Liver (tissue), 9 donors: ENCODE results near the gene CD27. TPM values are rescaled to one million over a fixed set of nuclear protein-coding genes. Genes with fewer than 3 reads are reported as not detected.

Experiments used
- DNase-seq: peaks from one replicate; pipeline ENCODE4 v3.0.0-alpha.2; 2017; ENCODE audit warnings: low spot score
- H3K27ac ChIP-seq, 2 donors: one replicate each; pipeline ENCODE4 v1.7.0; 2013; ENCODE audit warnings: inconsistent platforms in 2 of 2, low read length in 2 of 2, control low read depth in 1 of 2, low read depth in 1 of 2, mild to moderate bottlenecking in 1 of 2
- H3K27me3 ChIP-seq, 4 donors: one replicate each; pipeline versions ENCODE4 v1.6.1 to v1.7.0; 2013; ENCODE audit warnings: low read length in 3 of 4, inconsistent platforms in 1 of 4, mild to moderate bottlenecking in 1 of 4, moderate library complexity in 1 of 4; ENCODE audit not compliant: control insufficient read depth in 4 of 4, insufficient read depth in 4 of 4
- H3K36me3 ChIP-seq, 4 donors: one replicate each; pipeline versions ENCODE4 v1.6.1 to v1.7.0; 2013; ENCODE audit warnings: low read length in 3 of 4, mild to moderate bottlenecking in 3 of 4, low read depth in 1 of 4, moderate library complexity in 1 of 4; ENCODE audit not compliant: control insufficient read depth in 4 of 4, insufficient read depth in 3 of 4
- H3K4me1 ChIP-seq, 4 donors: one replicate each; pipeline versions ENCODE4 v1.6.1 to v1.7.0; 2013; ENCODE audit warnings: low read length in 3 of 4, mild to moderate bottlenecking in 3 of 4, moderate library complexity in 1 of 4; ENCODE audit not compliant: control insufficient read depth in 4 of 4, insufficient read depth in 4 of 4
- H3K4me3 ChIP-seq, 3 donors: one replicate each; pipeline versions ENCODE4 v1.6.1 to v1.7.0; 2013; ENCODE audit warnings: low read length in 3 of 3, control low read depth in 1 of 3, low read depth in 1 of 3, mild to moderate bottlenecking in 1 of 3
- H3K9ac ChIP-seq, 2 donors: one replicate each; pipeline ENCODE4 v1.7.0; 2013; ENCODE audit warnings: low read length in 2 of 2, mild to moderate bottlenecking in 2 of 2, moderate library complexity in 2 of 2, control low read depth in 1 of 2, low read depth in 1 of 2
- H3K9me3 ChIP-seq, 4 donors: one replicate each; pipeline versions ENCODE4 v1.6.1 to v1.7.0; 2013; ENCODE audit warnings: low read length in 3 of 4; ENCODE audit not compliant: control insufficient read depth in 4 of 4
- CTCF ChIP-seq: fragments of 150-350 bp; IDR thresholded peaks from 2 replicates; pipeline ENCODE4 v1.5.1; 2017; ENCODE audit warnings: improper control_type of control experiment, low read depth, low read length; ENCODE audit not compliant: missing input control
- EGR1 ChIP-seq, 2 donors: IDR thresholded peaks; 2 replicates each; pipeline ENCODE4 v1.6.1; 2016 to 2018; ENCODE audit warnings: antibody characterized with exemption in 2 of 2, low read depth in 2 of 2
- FOXA1 ChIP-seq: IDR thresholded peaks from 2 replicates; pipeline ENCODE4 v1.6.1; 2016; ENCODE audit warnings: antibody characterized with exemption
- FOXA2 ChIP-seq: IDR thresholded peaks from 2 replicates; pipeline ENCODE4 v1.6.1; 2016; ENCODE audit warnings: antibody characterized with exemption
- HNF4A ChIP-seq, 2 donors: conservative IDR thresholded peaks; 2 replicates each; pipeline ENCODE4 v1.6.1; 2016; ENCODE audit warnings: antibody characterized with exemption in 2 of 2, mild to moderate bottlenecking in 2 of 2
- HNF4G ChIP-seq: IDR thresholded peaks from 2 replicates; pipeline ENCODE4 v1.6.1; 2016; ENCODE audit warnings: antibody characterized with exemption
- MAX ChIP-seq: IDR thresholded peaks from 2 replicates; pipeline ENCODE4 v1.6.1; 2016; ENCODE audit warnings: antibody characterized with exemption
- RAD21 ChIP-seq, 2 donors: IDR thresholded peaks; 2 replicates each; pipeline ENCODE4 v1.6.1; 2016; ENCODE audit warnings: antibody characterized with exemption in 2 of 2, mild to moderate bottlenecking in 2 of 2
- REST ChIP-seq: IDR thresholded peaks from 2 replicates; pipeline ENCODE4 v1.6.1; 2016; ENCODE audit warnings: antibody characterized with exemption, mild to moderate bottlenecking
- RXRA ChIP-seq, 2 donors: IDR thresholded peaks; 2 replicates each; pipeline ENCODE4 v1.6.1; 2017 to 2018; ENCODE audit warnings: antibody characterized with exemption in 2 of 2, mild to moderate bottlenecking in 1 of 2
- TAF1 ChIP-seq: conservative IDR thresholded peaks from 2 replicates; pipeline ENCODE4 v1.6.1; 2016; ENCODE audit warnings: antibody characterized with exemption, mild to moderate bottlenecking
- WGBS: extraction: QIAGEN DNeasy Blood & Tissue Kit; methylation state at CpG from one replicate; pipeline ENCODE4 v1.1.7; 2013; 5-methylcytosine and 5-hydroxymethylcytosine counted together
- polyA plus RNA-seq, 2 donors: library from polyadenylated mRNA; stranded (reverse) in 1 of 2; unstranded in 1 of 2; fragments of 200-250 nt in 1 of 2; fragments of >200 nt in 1 of 2; fragmentation: Nextera tagmentation in 1 of 2; extraction: Ambion mirVana in 1 of 2; gene quantifications; one replicate each; pipeline versions ENCODE4 v1.2.1 to v1.2.3, GENCODE V29; 2013 to 2015
- total RNA-seq, 2 donors: library from RNA; depleted of rRNA; stranded (reverse); fragments of >200 nt; gene quantifications; one replicate each; pipeline ENCODE4 v1.2.3, GENCODE V29; 2014
- donor health status: healthy.
- donor health status: healthy.
- donor health status: healthy.
- donor health status: healthy.
- donor health status: healthy.

CD27 gene
- total and polyA plus RNA-seq, 4 donors = 0.28 to 2.5 (median 0.62) TPM

- no peak for DNase-seq
- no peaks in the 10 kb centered on the region for H3K27me3 ChIP-seq
- H3K4me3 ChIP-seq = no peak overlapping the region
- H3K27ac ChIP-seq = peak overlapping the region; percentile 4 to 57
- peaks cover 10 to 74% (median 62%) of the 10 kb centered on the region in 4 donors for H3K36me3 ChIP-seq
- H3K9me3 ChIP-seq = no peaks in the 10 kb centered on the region
- peaks cover 0 to 2% (median 0%) of the 10 kb centered on the region in 4 donors for H3K4me1 ChIP-seq
- 75% methylated on average over 15 of the region's 15 CpGs for WGBS
- TF ChIP-seq EGR1 (IDR thresholded peaks at IDR 0.05; ENCODE audit: low read depth in 2 of 2) (no peak), CTCF (no peak), RXRA (IDR thresholded peaks at IDR 0.05) (no peak), HNF4G (no peak), HNF4A (conservative IDR thresholded peaks at IDR 0.05) (no peak)
- H3K9ac ChIP-seq = no peak overlapping the region
Observed at GRCh38 chr12:6461401-6462233, 16.9 kb downstream of the CD27 start.

- Histone ChIP-seq H3K27me3 (no peaks in the 10 kb centered on the region), H3K4me1 (peaks cover 0 to 3% (median under 1%) of the 10 kb centered on the region in 4 donors), H3K9me3 (no peaks in the 10 kb centered on the region), H3K4me3 (no peak overlapping the region), H3K36me3 (peaks cover 10 to 67% (median 57%) of the 10 kb centered on the region in 4 donors), H3K27ac (peak overlapping the region; percentile 4 to 57), H3K9ac (no peak overlapping the region)
- DNase-seq = no peak
- TF ChIP-seq RXRA (IDR thresholded peaks at IDR 0.05) = no peak
- TF ChIP-seq RAD21 (IDR thresholded peaks at IDR 0.05) = no peak
- TF ChIP-seq REST = no peak
- TF ChIP-seq FOXA1 = no peak
- TF ChIP-seq TAF1 = no peak
- no peak for TF ChIP-seq EGR1 (IDR thresholded peaks at IDR 0.05; ENCODE audit: low read depth in 2 of 2)
- TF ChIP-seq FOXA2 = no peak
- no peak for TF ChIP-seq MAX
- 91% methylated on average over 14 of the region's 14 CpGs for WGBS
Observed at GRCh38 chr12:6462234-6462995, 17.7 kb downstream of the CD27 start.
